DND-41 (cell line): ENCODE results near the gene C6orf89.

Experiments used
- ATAC-seq: fragments of 200-7000 bp; cut with Tn5 transposase; 3 replicates; pipeline ENCODE4 v1.9.1; 2021; ENCODE audit warnings: low read depth; ENCODE audit not compliant: insufficient read depth
- DNase-seq: peaks from one replicate; pipeline ENCODE4 v3.0.0-alpha.2; 2020
- H2AFZ ChIP-seq: 2 replicates; pipeline ENCODE4 v1.6.0; 2012; ENCODE audit warnings: low read depth, low read length
- H3K27ac ChIP-seq: 2 replicates; pipeline ENCODE4 v1.5.1; 2012; ENCODE audit warnings: low read length, inconsistent platforms
- H3K27me3 ChIP-seq: fragments of 200-600 bp; sonication (generic); 2 replicates; pipeline ENCODE4 v1.6.0; 2012; ENCODE audit warnings: low read length, mild to moderate bottlenecking, inconsistent platforms; ENCODE audit not compliant: insufficient read depth, poor library complexity
- H3K36me3 ChIP-seq: 2 replicates; pipeline ENCODE4 v1.5.1; 2012; ENCODE audit warnings: low read length, inconsistent platforms; ENCODE audit not compliant: insufficient read depth
- H3K4me1 ChIP-seq: 2 replicates; pipeline ENCODE4 v1.5.1; 2012; ENCODE audit warnings: mild to moderate bottlenecking, low read length; ENCODE audit not compliant: insufficient read depth
- H3K4me2 ChIP-seq: 2 replicates; pipeline ENCODE4 v1.6.0; 2012; ENCODE audit warnings: mild to moderate bottlenecking, moderate library complexity, low read length, inconsistent platforms; ENCODE audit not compliant: insufficient read depth
- H3K4me3 ChIP-seq, 2 experiments: fragments of 200-600 bp in 1 of 2; shearing (Covaris generic) in 1 of 2; 2 replicates each; pipeline ENCODE4 v1.5.1; 2012 to 2016; ENCODE audit warnings: inconsistent platforms in 2 of 2, low read length in 2 of 2, mild to moderate bottlenecking in 2 of 2, low read depth in 1 of 2, moderate library complexity in 1 of 2
- H3K79me2 ChIP-seq: 2 replicates; pipeline ENCODE4 v1.6.0; 2012; ENCODE audit warnings: low read length, inconsistent platforms; ENCODE audit not compliant: insufficient read depth
- H3K9ac ChIP-seq: 2 replicates; pipeline ENCODE4 v1.6.0; 2012; ENCODE audit warnings: low read depth, mild to moderate bottlenecking, inconsistent platforms, low read length, moderate library complexity
- H3K9me3 ChIP-seq: 2 replicates; pipeline ENCODE4 v1.5.1; 2012; ENCODE audit warnings: low read length, moderate library complexity, mild to moderate bottlenecking, inconsistent platforms; ENCODE audit not compliant: insufficient read depth, severe bottlenecking
- H4K20me1 ChIP-seq: 2 replicates; pipeline ENCODE4 v1.6.0; 2012; ENCODE audit warnings: low read length; ENCODE audit not compliant: insufficient read depth
- EZH2 ChIP-seq: IDR thresholded peaks from 3 replicates; pipeline ENCODE4 v1.6.1; 2012; ENCODE audit warnings: borderline replicate concordance, low read depth, mild to moderate bottlenecking, moderate library complexity, low read length, inconsistent platforms; ENCODE audit not compliant: severe bottlenecking
- TF ChIP-seq, protein P1 (sequence below): IDR thresholded peaks from 2 replicates; pipeline ENCODE4 v1.5.1; 2012; ENCODE audit warnings: borderline replicate concordance, low read length, moderate library complexity, mild to moderate bottlenecking; ENCODE audit not compliant: poor library complexity, severe bottlenecking; ENCODE audit errors: extremely low read depth

C6orf89 gene

DNA sequence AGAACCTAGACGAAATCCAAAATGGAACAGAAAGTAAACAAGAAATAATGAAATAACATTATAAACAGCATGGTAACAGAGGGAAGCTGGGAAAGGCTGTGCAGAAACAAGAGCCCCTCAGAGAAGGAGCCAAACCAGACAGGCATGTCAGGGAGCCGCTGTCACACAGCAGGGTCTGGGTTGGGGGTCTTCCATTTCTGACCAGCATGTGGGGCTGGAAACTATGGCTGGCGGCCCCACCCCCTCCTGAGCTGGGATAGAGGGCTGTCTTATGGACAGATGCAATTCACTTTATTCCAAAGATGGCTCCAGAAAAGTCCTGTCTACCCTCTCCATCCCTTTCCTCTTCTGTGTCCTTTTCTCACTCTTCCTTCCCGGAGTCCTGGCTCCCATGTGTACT is 27.3 kb downstream of the C6orf89 start:
- Histone ChIP-seq H3K79me2 (peaks cover 29% of the 10 kb centered on the region), H3K4me2 (peak overlapping the region; percentile 62), H3K27ac (peak overlapping the region; percentile 91), H3K4me1 (peaks cover 51% of the 10 kb centered on the region), H4K20me1 (no peaks in the 10 kb centered on the region), H3K9me3 (no peaks in the 10 kb centered on the region), H3K9ac (peak overlapping the region; percentile 55), H3K27me3 (no peaks in the 10 kb centered on the region), H3K36me3 (peaks cover 57% of the 10 kb centered on the region), H2AFZ (peak overlapping the region; percentile 9; the same call in 1 of the 2 replicates), H3K4me3 (peak overlapping the region in 1 of 2 experiments; percentile 46; a peak in 2 of 4 replicates)
- ATAC-seq (peak; percentile 10), DNase-seq (peak; percentile 30)
- no peak for TF ChIP-seq EZH2
- TF ChIP-seq, protein P1, sequence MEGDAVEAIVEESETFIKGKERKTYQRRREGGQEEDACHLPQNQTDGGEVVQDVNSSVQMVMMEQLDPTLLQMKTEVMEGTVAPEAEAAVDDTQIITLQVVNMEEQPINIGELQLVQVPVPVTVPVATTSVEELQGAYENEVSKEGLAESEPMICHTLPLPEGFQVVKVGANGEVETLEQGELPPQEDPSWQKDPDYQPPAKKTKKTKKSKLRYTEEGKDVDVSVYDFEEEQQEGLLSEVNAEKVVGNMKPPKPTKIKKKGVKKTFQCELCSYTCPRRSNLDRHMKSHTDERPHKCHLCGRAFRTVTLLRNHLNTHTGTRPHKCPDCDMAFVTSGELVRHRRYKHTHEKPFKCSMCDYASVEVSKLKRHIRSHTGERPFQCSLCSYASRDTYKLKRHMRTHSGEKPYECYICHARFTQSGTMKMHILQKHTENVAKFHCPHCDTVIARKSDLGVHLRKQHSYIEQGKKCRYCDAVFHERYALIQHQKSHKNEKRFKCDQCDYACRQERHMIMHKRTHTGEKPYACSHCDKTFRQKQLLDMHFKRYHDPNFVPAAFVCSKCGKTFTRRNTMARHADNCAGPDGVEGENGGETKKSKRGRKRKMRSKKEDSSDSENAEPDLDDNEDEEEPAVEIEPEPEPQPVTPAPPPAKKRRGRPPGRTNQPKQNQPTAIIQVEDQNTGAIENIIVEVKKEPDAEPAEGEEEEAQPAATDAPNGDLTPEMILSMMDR = no peak

DNA sequence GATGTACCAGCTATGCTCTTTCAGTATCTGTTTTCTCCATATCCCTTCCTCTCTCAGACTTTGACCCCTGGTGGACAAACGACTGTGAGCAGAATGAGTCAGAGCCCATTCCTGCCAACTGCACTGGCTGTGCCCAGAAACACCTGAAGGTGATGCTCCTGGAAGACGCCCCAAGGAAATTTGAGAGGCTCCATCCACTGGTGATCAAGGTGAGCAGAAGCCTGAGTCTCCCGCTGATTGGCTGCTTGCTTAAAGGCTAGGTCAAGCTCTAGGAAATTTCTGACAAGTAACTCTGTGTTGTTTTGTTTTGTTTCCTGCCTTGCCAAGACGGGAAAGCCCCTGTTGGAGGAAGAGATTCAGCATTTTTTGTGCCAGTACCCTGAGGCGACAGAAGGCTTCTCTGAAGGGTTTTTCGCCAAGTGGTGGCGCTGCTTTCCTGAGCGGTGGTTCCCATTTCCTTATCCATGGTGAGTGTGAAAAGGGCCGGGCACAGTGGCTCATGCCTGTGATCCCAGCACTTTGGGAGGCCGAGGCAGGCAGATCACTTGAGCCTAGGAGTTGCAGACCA is 28.6 kb downstream of the C6orf89 start:
- H3K9me3 ChIP-seq = no peaks in the 10 kb centered on the region
- no peak for DNase-seq
- H3K27ac ChIP-seq = peak overlapping the region; percentile 91
- no peaks in the 10 kb centered on the region for H4K20me1 ChIP-seq
- 0 out of 2 replicates have a peak overlapping the region, but pooled peaks have one; percentile 62 for H3K4me2 ChIP-seq
- H3K9ac ChIP-seq = peak overlapping the region; percentile 55; the same call in 1 of the 2 replicates
- H3K4me3 ChIP-seq = no peak overlapping the region
- H3K4me1 ChIP-seq = peaks cover 51% of the 10 kb centered on the region
- no peak overlapping the region for H2AFZ ChIP-seq
- H3K27me3 ChIP-seq = no peaks in the 10 kb centered on the region
- H3K36me3 ChIP-seq = peaks cover 63% of the 10 kb centered on the region
- ATAC-seq = no peak
- peaks cover 21% of the 10 kb centered on the region for H3K79me2 ChIP-seq
- TF ChIP-seq, protein P1 = peak; percentile 11
- no peak for TF ChIP-seq EZH2

DNA sequence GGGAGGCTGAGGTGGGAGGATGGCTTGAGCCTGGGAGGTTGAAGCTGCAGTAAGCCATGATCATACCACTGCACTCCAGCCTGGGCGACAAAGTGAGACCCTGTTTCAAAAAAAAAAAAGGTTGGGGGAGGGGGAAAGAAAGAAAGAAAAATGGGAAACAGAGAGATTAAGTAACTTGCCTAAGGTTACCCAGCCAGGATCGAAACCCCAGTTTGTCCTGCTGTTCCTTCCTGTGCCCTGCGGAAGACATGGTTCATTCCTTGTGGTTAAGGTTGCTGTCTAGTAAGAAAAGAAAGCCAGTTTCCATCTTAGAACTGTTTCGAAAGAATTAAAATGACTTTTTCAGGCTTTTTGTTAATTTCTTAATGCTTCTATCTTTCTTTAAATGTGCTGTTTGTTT is 29.8 kb downstream of the C6orf89 start:
- Histone ChIP-seq H3K27me3 (no peaks in the 10 kb centered on the region), H3K4me3 (no peak overlapping the region), H2AFZ (no peak overlapping the region), H4K20me1 (no peaks in the 10 kb centered on the region), H3K9me3 (no peaks in the 10 kb centered on the region), H3K9ac (no peak overlapping the region), H3K4me2 (no peak overlapping the region), H3K79me2 (peaks cover 9% of the 10 kb centered on the region), H3K27ac (no peak overlapping the region), H3K36me3 (peaks cover 73% of the 10 kb centered on the region), H3K4me1 (peaks cover 40% of the 10 kb centered on the region)
- ATAC-seq (no peak), DNase-seq (no peak)
- no peak for TF ChIP-seq EZH2
- TF ChIP-seq, protein P1 = no peak
